Lower leg skin (tissue), 3 donors: ENCODE results near the gene NAT8L.

Experiments
- POLR2A ChIP-seq, 2 donors: fragments of 450-650 bp; IDR thresholded peaks; one replicate each; pipeline ENCODE4 v1.6.1; 2016 to 2017; ENCODE audit warnings: antibody characterized with exemption in 2 of 2, mild to moderate bottlenecking in 1 of 2, moderate library complexity in 1 of 2
- TF ChIP-seq, protein P1 (sequence below), 3 donors: fragments of 450-650 bp; IDR thresholded peaks; one replicate each; pipeline ENCODE4 v1.5.1; 2016; ENCODE audit warnings: antibody characterized with exemption in 3 of 3, mild to moderate bottlenecking in 3 of 3, moderate library complexity in 2 of 3

DNA sequence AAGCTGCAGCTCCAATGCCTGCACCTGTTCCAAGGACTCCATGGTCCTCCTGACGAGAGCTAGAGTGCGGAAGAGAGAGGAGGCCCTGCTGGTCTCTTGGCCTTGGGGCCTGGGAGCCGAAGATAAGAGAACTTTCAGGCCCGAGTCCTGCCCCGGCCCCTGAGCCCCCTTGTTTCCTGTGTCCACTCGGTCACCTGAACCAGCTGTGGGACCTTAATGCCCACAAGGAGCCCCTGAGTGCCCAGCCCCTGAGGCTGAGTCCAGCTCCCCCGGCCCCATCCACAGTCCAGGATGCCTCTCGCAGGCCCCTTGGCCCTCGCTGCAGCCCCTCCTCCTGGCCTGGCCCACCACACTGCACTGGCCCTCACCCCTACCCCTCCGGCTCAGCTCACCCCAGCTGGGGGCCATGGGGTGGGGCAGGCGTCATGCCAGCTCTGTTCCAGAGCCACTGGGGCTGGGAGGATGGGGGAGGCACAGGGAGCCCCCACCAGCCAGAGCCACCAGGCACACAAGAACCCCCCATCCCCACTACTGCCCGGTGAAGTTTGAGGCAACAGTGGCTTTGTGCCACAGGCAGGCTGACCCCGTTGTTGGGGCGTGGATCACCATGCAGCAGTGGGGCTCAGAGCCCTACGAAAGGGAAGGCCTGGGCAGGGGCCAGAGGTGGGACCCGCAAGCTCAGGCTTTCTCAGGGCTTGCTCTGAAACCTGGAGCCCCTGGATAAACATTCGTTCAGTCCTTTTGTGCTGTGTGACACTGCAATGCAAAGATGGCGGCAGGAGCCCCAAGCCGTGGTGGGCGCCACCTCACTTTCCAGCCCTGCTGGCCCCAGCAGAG is 14.1 kb downstream of the NAT8L start:
- TF ChIP-seq, protein P1, sequence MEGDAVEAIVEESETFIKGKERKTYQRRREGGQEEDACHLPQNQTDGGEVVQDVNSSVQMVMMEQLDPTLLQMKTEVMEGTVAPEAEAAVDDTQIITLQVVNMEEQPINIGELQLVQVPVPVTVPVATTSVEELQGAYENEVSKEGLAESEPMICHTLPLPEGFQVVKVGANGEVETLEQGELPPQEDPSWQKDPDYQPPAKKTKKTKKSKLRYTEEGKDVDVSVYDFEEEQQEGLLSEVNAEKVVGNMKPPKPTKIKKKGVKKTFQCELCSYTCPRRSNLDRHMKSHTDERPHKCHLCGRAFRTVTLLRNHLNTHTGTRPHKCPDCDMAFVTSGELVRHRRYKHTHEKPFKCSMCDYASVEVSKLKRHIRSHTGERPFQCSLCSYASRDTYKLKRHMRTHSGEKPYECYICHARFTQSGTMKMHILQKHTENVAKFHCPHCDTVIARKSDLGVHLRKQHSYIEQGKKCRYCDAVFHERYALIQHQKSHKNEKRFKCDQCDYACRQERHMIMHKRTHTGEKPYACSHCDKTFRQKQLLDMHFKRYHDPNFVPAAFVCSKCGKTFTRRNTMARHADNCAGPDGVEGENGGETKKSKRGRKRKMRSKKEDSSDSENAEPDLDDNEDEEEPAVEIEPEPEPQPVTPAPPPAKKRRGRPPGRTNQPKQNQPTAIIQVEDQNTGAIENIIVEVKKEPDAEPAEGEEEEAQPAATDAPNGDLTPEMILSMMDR (IDR thresholded peaks at IDR 0.05): no peak
- TF ChIP-seq POLR2A (IDR thresholded peaks at IDR 0.05): no peak
